ENCODE measurements around the gene JTB.
"Not testable (repeated sequence)": the region's sequence is repeated elsewhere in the genome, so short reads cannot be mapped to it uniquely, and the experiment has no call there.

The JTB gene

DNA sequence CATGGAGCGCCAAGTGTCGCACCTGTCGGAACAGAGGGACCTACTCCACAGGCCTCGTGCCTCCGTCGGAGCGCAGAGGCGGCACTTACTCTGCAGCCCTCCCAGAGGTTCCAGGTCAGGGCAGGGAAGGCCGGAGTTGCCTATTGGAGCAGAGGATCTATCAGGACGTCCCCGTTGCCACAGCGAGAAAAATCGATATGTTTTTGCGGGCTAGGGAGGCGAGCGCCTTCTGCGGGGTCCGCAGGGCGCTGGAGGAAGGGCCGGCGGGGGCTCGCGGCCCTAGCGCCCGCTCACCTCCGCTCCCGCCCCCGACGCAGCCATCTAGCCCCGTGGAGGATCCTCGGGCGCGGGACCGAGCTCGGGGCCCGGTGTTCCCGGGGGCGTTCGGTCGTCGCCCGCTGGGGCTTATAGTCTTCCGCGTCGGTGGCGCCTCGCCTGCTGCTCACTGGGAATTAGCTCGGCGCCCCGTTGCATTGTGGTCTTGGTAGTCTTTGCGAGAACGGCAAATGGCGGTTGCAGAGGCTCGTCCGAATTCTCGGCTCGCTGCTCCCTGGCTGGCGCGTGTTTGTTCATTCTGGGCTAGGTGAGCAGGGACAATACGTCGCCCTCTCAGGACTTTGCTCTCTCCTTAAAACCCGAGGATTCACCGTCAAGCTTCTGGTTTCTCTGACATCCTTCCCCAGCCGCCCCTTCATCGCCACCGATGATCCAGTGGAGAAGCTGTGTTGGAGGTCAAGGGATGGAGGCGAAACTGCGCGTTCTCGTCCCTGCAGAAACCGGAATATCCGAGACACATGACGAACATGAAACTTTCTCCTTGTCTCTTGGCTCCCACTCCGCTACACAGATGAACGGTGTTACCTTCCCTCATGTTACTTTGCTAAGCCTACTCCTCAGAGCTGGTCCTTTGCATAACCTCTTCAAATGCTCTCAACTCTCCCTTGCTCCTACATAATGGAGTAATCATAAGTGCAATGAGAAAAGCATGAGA is at the start of gene JTB:
JTB (minus strand) TSS at position 425 of the 991 bp plus-strand sequence; CDS start at position 3, 422 bp downstream.
- DNase-seq (ENCODE audit: low read depth in 3 of 3), result peak; percentile 74 to 86 (median 80)

DNA sequence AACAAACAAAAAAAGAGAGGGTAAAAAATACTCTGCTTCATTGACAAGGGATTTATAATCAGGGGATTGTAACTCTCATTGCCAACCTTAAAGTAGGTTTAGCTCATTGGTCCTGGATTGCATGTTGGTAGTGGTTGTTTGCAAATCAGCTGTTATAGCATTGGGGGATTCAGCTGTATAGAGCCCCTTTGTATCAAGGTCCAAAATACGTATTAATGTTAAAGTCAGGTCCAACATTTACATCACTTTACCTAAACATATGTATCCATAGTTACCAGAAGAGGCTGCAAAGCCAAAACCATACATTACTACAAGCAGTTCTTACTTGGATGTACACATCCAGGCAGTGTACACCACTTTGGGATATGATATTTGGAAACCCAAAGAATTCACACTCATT is 42.5 kb upstream of the JTB start:
- DNase-seq (ENCODE audit: low read depth in 3 of 3), result no peak

DNA sequence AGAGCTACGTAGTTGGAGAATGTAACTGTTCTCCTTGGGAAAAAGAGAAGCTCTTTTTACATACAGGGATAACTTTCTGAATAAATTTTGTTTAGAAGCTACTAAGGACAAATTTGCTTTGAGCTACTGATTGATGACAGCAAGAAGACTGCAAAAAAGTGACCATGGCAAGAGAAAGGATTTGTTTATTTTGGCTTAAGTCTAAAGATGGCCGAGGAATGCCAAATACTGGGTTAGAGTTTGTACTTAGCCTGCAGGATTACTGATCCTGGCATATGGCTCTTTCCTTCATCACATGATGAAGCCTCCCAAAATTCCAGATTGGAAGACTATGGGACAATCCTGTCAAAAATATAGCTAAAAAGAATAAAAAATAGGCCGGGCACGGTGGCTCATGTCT is 41.8 kb upstream of the JTB start:
- DNase-seq (ENCODE audit: low read depth in 3 of 3), result no peak

DNA sequence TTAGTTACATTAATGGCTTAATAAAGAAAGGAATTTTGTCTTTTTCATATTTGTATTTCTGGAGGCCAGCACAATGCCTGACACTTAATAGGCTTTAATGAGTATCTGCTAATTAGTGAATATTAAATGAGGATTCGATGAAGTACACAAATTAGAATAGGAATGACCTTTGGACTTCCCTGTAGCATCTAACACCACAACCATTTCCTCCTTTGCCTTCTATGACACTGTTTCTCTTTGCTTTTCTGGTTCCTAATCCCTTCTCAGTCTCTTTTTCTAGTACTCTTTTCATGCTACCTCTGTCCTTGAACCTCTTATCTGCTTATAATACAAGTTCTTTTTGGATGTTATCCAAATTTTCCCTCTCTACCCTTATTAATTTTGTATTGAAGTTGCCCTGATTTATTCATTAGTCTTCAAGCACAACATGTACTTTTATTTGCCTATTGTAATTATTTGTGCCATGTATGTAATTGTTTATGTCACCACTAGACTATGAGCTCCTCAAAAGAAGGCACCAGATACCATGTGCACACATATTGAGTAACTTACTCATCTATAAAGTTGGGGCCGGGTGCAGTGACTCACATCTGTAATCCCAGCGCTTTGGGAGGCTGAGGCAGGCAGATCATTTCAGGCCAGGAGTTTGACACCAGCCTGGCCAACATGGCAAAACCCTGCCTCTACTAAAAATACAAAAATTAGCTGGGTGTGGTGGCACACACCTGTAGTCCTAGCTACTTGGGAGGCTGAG is 36.9 kb upstream of the JTB start:
- DNase-seq (ENCODE audit: low read depth in 3 of 3), result no peak

DNA sequence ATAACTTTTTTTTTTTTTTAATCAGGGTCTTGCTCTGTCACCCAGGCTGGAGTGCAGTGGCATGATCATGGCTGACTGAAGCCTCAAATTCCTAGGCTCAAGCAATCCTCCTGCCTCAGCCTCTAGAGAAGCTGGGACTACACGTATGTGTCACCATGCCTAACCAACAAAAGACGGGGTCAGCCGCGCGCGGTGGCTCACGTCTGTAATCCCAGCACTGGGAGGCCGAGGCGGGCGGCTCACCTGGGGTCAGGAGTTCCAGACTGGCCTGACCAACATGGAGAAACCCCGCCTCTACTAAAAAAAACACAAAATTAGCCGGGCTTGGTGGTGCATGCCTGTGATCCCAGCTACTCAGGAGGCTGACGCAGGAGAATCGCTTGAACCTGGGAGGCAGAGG is 35.1 kb upstream of the JTB start:
- DNase-seq (ENCODE audit: low read depth in 3 of 3), result not testable (repeated sequence)

DNA sequence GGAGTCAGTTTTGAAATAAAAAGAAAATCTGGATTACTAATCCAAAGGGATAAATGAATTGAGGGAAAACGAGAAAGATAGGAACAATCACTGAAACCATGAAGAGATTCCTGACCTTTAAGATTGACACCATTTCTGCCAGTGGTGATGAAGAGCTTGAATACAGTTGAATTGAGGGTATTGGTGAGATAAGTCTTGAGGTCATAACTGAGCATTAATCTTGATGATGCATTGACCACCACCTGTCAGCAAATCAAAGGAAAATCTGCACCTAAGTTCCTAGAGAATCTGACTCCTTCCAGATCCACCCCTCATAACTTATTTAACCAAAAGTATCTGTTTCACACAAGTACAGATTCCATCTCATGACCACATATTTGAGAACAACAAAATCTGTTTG is 34.7 kb upstream of the JTB start:
- DNase-seq (ENCODE audit: low read depth in 3 of 3), result no peak

DNA sequence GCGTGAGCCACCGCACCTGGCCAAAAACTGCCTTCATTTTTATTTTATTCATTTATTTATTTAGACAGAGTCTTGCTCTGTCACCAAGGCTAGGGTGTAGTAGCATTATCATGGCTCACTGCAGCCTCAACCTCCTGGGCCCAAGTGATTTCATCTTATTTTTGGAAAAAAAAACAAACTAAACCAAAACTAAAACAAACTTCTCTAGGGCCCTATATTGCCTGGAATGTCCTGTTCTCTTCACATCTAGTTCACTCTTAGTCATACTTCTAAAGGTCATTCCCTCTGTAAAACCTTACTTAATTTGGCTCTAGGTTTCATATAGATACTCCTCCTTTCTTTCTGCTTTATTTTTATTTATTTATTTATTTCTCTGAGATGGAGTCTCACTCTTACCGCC is 28.7 kb upstream of the JTB start:
- DNase-seq (ENCODE audit: low read depth in 3 of 3), result no peak

DNA sequence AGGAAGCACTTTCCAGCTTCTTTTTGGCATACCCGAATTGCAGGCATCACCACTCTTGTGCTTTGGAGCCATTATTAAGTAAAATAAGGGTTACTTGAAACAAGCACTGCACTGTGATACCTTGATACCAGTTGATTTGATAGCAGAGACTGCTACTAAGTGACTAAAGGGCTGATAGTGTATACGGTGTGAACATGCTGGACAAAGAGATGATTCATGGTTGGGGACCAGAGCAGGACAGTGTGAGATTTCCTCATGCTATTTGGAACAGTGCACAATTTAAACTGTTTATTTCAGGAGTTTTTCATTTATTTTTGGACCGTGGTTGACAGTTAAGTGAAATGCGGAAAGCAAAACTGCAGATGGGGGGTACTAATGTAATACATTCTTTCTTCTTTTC is 22.9 kb upstream of the JTB start:
- no peak for DNase-seq (ENCODE audit: low read depth in 3 of 3)

DNA sequence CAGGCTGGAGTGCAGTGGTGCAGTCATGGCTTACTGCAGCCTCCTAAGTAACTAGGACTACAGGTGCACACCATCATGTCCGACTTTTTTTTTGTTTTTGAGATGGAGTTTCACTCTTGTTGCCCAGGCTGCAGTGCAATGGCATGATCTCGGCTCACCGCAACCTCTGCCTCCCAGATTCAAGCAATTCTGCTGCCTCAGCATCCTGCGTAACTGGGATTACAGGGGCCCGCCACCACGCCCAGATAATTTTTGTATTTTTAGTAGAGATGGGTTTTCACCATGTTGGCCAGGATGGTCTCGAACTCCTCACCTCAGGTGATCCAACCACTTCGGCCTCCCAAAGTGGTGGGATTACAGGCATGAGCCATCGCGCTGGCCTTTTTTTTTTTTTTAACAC is 19.4 kb upstream of the JTB start:
- not testable (repeated sequence) for DNase-seq (ENCODE audit: low read depth in 3 of 3)

DNA sequence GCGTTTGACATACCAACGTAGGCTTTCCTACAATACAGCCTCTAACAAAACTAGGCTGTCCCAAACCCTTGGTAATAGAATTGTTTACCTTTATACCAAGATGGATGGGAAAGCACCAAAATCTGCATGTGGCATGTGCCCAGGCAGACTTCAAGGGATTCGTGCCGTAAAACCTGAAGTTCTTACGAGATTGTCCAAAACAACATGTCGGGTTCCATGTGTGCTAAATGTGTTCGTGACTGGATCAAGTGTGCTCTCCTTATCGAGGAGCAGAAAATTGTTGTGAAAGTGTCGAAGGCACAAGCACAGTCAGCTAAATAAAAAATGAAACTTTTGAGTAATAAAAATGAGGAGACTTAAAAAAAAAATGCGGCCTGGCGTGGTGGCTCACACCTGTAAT is 18.2 kb upstream of the JTB start:
- DNase-seq (ENCODE audit: low read depth in 3 of 3), result no peak

DNA sequence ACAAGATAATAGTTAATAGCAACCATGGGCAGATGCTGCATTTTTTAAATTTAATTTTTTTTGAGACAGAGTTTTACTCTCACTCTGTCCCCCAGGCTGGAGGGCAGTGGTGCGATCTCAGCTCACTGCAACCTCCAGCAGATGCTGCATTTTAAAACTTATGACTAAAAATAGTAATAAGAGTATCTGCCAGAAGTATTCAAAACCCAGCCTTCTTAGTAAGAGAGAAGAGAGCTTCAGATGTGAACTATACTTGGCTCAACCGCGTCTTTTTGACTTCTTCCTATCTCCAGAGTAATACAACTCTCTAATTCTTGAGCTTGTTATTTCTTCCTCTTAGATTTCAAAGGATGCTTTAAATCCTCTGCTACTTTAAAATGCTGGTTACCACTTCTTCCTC is 17.7 kb upstream of the JTB start:
- DNase-seq (ENCODE audit: low read depth in 3 of 3), result no peak

DNA sequence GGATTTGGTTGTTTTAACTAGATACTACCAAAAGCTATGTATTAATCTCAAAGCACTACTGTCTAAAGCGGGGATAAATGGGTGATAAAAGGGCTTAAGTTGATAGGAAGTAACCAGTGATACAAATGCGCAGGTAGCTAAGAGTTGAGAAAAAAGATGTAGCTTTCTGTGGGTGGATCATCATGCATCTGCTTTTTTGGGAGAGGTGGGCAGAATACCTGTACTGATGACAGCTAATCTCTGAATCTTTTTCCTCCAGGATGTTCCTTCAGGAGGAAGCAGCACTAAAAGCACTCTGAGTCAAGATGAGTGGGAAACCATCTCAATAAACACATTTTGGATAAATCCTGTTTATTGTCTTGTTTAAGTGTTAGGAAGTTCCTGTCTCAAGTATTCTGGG is 14.3 kb upstream of the JTB start:
- DNase-seq (ENCODE audit: low read depth in 3 of 3), result no peak

DNA sequence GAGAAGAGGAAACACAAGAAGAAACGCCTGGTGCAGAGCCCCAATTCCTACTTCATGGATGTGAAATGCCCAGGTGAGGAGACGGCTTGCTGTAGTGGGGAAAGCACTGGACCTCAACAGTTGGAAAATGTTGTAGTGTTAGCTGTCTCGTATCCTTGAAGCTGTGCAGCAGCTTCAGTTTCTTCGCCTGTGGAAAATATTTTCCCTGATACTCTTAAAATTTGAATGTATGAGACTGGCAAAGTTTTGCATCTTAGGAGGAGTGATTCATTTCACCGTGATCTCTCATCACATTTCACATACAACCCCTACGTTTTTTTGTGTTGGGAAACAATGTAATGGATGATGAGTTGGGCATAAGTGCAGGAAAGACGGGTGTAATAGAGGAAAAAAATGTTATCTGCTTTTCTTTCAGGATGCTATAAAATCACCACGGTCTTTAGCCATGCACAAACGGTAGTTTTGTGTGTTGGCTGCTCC is 13.7 kb upstream of the JTB start:
- no peak for DNase-seq (ENCODE audit: low read depth in 3 of 3)

DNA sequence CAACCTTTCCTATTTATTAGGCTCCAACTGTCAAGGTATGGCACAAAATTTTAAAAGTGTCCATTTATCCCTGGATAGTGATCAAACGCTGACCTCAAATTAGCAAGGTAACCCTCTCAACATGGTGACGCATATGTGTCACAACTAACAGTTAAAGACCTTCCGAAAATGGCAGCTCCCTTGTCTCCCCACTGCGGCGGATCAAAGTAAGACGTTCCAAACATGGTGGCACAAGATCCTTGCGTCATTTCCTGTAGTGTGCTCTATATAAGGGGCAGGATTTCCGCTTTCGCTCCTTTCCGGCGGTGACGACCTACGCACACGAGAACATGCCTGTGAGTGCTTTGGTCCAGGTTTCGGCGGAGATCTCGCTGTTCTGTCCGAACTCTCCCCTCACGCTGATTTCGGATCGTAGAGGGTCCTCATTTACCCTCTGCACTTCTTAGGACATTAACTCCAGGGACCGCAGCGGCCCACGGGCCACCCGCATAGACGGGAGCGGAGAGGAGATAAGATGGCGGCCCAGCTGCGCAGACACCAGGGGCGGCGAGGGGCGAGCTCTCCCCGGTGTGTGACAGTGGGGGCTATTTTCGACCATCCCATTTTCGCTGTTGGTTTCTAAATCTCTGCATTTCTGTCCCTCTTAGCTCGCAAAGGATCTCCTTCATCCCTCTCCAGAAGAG is 13.1 kb upstream of the JTB start, which contains the start of gene RPS27:
RPS27 (plus strand) TSS at position 295 of the 683 bp plus-strand sequence; CDS start at position 330, 35 bp downstream.
- DNase-seq (ENCODE audit: low read depth in 3 of 3), result peak; percentile 68 to 81 (median 80)

DNA sequence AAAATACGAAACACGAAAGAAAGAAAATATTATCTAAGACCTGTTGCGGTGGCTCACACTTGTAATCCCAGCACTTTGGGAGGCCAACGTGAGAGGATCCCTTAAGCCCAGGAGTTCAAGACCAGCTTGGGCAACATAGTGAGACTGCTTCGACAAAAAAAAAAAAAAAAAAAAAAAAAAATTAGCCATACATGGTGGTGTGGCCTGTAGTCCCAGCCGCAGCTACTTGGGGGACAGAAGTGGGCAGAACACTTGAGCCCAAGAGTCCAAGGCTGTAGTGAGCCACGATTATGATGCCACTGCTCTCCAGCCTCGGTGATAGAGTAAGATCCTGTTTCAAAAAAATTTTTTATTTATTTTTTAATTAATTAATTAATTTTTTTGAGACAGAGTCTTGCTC is 10.1 kb upstream of the JTB start:
- no peak for DNase-seq (ENCODE audit: low read depth in 3 of 3)

DNA sequence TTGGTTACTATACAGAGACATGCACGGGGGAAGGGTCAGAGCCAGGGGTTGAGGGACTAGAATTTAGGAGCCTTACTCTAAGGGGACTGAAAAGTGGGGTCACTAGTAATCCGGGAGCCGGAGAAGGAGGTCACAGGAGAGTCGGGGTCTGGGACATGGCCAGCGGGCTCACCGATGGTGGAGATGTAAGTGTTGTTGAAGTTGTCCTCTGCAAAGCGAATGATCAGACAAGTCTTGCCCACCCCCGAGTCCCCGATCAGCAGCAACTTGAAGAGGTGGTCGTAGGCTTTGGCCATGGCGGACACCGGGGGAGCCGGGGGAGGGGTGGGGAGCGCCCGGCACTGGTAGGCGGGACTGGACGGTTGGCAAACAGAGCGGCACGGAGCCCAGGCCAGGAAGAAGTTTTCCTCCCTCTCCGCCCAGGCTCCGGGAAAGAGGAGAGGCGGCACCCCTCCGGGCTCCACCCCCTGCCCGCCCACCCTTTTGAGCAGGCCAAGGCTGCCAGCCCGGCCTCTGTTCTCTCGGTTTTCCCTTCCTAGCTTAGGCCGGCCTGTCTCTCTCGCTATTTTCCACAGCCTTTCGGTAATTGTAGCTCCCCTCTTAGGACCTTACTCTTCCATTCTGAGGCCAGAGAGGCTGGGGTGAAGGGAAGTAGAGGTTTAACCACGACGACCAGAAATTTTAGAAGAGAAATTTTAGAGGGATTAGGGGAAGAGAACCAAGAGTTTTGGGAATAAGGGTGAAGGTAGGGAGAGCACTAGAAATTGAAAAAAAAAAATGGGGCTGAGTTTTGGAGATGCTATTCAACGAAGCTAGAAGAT is 8.7 kb upstream of the JTB start, which contains the start of gene RAB13:
RAB13 (minus strand) TSS at position 399 of the 821 bp plus-strand sequence; CDS start at position 296, 103 bp downstream.
- DNase-seq (ENCODE audit: low read depth in 3 of 3), result no peak

DNA sequence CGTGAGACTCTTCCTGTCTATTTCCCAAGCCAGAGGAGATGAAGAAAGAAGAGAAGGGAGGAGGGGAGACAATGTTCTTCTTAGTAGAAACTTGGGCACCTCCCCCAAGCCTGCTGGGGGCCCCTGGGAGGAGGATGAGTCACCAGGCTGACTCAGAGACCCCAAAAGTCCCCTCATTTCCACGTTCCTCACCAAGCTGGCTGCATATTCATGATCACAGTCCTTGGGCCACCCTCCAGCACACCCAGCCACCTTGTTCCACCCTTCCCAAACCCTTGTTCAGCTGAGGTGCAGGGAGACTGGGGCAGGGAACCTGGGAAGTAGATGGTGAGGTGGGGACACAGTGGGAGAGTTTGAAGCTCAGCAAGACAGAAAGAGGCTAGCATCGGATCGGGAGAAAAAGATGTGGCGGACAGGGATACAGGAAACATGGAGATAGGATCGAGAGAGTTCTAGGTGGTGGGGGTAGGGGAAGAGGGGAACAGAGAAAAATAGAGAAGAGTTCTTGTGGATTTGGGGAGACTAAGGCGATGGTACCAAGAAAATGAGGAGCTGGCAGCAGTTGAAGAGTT is 8.0 kb upstream of the JTB start:
- DNase-seq (ENCODE audit: low read depth in 3 of 3), result peak in 1 of 3 experiments; percentile 53

DNA sequence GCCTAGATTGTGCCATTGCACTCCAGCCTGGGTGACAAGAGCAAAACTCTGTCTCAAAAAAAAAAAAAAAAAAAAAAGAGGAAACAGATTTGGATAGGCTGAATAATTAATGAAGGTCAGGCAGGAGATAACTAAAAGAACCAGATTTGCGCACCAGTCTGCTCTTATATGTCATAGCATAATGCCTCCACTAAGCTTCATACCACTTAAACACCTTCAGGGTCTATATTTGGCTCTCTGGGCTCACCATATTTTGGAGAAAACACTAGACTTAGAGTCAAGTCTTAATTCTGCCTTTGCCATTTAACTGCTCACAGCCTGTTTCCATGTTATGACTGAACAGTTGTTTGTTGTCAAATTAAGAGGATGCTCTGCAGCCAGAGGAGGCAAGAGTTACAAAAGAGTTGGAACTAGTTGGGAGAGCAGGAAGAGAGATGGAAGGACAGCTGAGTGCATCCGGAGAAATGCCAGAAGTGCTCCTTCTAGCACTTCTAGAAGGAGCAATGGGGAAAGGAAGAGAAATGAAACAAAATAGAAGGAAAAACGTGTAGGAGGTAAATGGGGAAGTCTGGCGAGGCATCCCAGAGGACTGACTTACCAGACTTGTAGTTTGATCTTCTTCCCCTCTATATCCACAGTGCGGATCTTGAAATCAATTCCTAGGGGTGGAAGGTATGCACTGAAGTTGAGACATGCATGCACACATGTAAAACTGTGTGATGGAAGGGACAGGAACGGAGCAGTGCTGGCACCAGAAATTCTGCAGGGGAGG is 6.8 kb upstream of the JTB start:
- no peak for DNase-seq (ENCODE audit: low read depth in 3 of 3)

DNA sequence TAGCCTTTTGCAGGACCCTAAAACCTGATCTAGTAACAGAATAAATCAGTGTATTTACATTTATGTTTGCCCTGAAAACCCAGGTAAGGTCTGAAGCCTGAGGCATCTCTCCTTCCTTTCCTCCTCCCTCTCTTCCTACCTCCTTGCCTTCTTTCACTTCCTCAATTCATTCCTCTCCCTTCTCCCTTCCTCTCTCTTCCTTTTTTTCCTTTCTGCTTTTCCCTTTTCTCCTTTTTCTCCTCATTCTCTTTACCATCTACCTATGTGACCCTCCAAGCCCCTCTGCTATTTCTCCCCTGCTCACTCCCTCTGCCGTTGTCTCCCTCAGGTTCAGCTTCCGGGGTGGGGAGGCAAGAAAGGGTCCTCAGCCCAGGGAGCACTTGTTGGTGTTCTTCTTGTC is 4.3 kb upstream of the JTB start:
- not testable (repeated sequence) for DNase-seq (ENCODE audit: low read depth in 3 of 3)

DNA sequence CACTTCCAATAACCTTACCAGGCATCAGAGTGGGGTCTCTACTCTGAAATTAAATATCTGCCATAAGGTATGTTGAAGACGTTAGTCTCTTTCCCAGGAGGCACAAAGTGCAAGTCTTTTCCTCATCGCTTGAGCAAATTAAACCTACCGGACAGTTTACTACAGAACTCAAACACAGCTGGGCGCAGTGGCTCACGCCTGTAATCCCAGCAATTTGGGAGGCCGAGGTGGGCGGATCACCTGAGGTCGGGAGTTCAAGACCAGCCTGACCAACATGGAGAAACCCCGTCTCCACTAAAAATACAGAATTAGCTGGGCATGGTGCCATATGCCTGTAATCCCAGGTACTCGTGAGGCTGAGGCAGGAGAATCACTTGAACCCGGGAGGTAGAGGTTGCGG is 1.6 kb upstream of the JTB start:
- DNase-seq (ENCODE audit: low read depth in 3 of 3), result not testable (repeated sequence)

All from stimulated activated CD4-positive, alpha-beta T cell treated with anti-CD3 and anti-CD28 coated beads, TNF-alpha, amount 100 ng/mL, for 24 hours (primary cell).